HG03039 (cell line): ENCODE results near the gene TH.
"Not testable (repeated sequence)": the region's sequence is repeated elsewhere in the genome, so short reads cannot be mapped to it uniquely, and the experiment has no call there.

ENCODE experiments used
- ATAC-seq: cut with Tn5 transposase; IDR thresholded peaks from one replicate; pipeline ENCODE4 v1.9.1; 2021; ENCODE audit warnings: mild to moderate bottlenecking, moderate library complexity; ENCODE audit not compliant: unreplicated experiment

Gene TH

GRCh38 chr11:2179516-2179915 is 7.9 kb upstream of the TH start:
- no peak for ATAC-seq

GRCh38 chr11:2178906-2179494 is 7.4 kb upstream of the TH start:
- no peak for ATAC-seq

- not testable (repeated sequence) for ATAC-seq
These were observed 6.6 kb upstream of the TH start for GRCh38 chr11:2178055-2178773.

- ATAC-seq: no peak
These were observed 5.5 kb upstream of the TH start for GRCh38 chr11:2177076-2177475.

GRCh38 chr11:2176389-2176900 is 4.8 kb upstream of the TH start:
- ATAC-seq: no peak

GRCh38 chr11:2175659-2176058 is 4.0 kb upstream of the TH start:
- no peak for ATAC-seq

GRCh38 chr11:2174361-2174760 is 2.7 kb upstream of the TH start:
- ATAC-seq: no peak

GRCh38 chr11:2173761-2174160 is 2.1 kb upstream of the TH start:
- no peak for ATAC-seq

GRCh38 chr11:2173150-2173693 is 1.6 kb upstream of the TH start:
- ATAC-seq: no peak

GRCh38 chr11:2172676-2173075 is 1.1 kb upstream of the TH start:
- no peak for ATAC-seq

GRCh38 chr11:2169626-2170570 is 1.7 kb downstream of the TH start:
- no peak for ATAC-seq

- ATAC-seq: no peak
These were observed 2.6 kb downstream of the TH start for GRCh38 chr11:2169005-2169378.

GRCh38 chr11:2168286-2169004 is 3.2 kb downstream of the TH start:
- no peak for ATAC-seq

- no peak for ATAC-seq
These were observed 4.2 kb downstream of the TH start for GRCh38 chr11:2167141-2168045.

- ATAC-seq: no peak
These were observed 5.3 kb downstream of the TH start for GRCh38 chr11:2166091-2166851.

GRCh38 chr11:2165571-2165970 is 6.0 kb downstream of the TH start:
- ATAC-seq: no peak

- ATAC-seq: no peak
These were observed 6.6 kb downstream of the TH start for GRCh38 chr11:2164861-2165555.

GRCh38 chr11:2164081-2164480 is 7.5 kb downstream of the TH start:
- no peak for ATAC-seq
